ENCODE data around the gene EFCC1.

DNA sequence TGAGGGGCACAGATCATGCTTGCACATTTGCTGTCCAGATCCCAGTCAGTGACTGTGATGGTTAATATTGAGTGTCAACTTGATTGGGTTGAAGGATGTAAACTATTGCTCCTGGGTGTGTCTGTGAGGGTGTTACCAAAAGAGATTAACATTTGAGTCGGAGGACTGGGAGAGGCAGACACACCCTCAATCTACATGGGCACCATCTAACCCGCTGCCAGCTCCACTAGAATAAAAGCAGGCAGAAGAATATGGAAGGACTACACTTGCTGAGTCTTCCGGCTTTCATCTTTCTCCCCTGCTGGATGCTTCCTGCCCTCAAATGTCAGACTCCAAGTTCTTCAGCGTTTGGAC, 64.6 kb downstream of the EFCC1 start:
- no peak for TF ChIP-seq CTCF (IDR thresholded peaks at IDR 0.05)
- no peak for TF ChIP-seq NR3C1 (IDR thresholded peaks at IDR 0.05)
- TF ChIP-seq SREBF2 (IDR thresholded peaks at IDR 0.05) = no peak
